WTC11 (cell line): Measurements from ENCODE around the gene RIPPLY2. TPM values are rescaled to one million over a fixed set of nuclear protein-coding genes. Genes with fewer than 3 reads are reported as not detected.

ENCODE experiments used
- ATAC-seq: fragments of 200-7000 bp; cut with Tn5 transposase; 2 replicates; pipeline ENCODE4 v1.10.0; 2021; ENCODE audit warnings: mild to moderate bottlenecking, moderate library complexity
- CTCF ChIA-PET: fragments of 300-600 bp; sonication (Branson Sonifier 250); formaldehyde crosslinking; loops from one replicate; lab custom pipeline; 2021; ENCODE audit warnings: antibody characterized with exemption; lab: Charles Lee
- POLR2A ChIA-PET: fragments of 350-600 bp; sonication (Branson Sonifier 250); formaldehyde crosslinking; loops from one replicate; lab custom pipeline; 2021; ENCODE audit warnings: antibody characterized with exemption; lab: Charles Lee
- DNase-seq: peaks from one replicate; pipeline ENCODE4 v3.0.0; 2021; ENCODE audit warnings: low spot score
- H3K27ac Mint-ChIP-seq: 2 replicates; pipeline ENCODE4 v1.8.0; 2021; ENCODE audit warnings: mixed read lengths
- H3K27me3 Mint-ChIP-seq: 2 replicates; pipeline ENCODE4 v1.8.0; 2021; ENCODE audit warnings: low read depth, mild to moderate bottlenecking, moderate library complexity, mixed read lengths
- H3K36me3 Mint-ChIP-seq: 2 replicates; pipeline ENCODE4 v1.8.0; 2021; ENCODE audit warnings: mixed read lengths
- H3K4me1 Mint-ChIP-seq: 2 replicates; pipeline ENCODE4 v1.8.0; 2022; ENCODE audit warnings: mixed read lengths
- H3K4me3 Mint-ChIP-seq: 2 replicates; pipeline ENCODE4 v1.8.0; 2021; ENCODE audit warnings: mild to moderate bottlenecking, moderate library complexity, mixed read lengths
- H3K9me3 Mint-ChIP-seq: 2 replicates; pipeline ENCODE4 v1.8.0; 2021; ENCODE audit warnings: mixed read lengths
- CREM ChIP-seq: sonication (generic); formaldehyde crosslinking; IDR thresholded peaks from 2 replicates; pipeline ENCODE4 v1.8.1; 2022; ENCODE audit warnings: mild to moderate bottlenecking, missing genetic modification reagents, moderate library complexity
- EMX1 ChIP-seq: fragments of 250-450 bp; sonication (Bioruptor Pico); IDR thresholded peaks from 2 replicates; pipeline ENCODE4 v1.8.0; 2021; ENCODE audit warnings: mild to moderate bottlenecking
- ESRRA ChIP-seq: sonication (generic); formaldehyde crosslinking; IDR thresholded peaks from 2 replicates; pipeline ENCODE4 v1.8.1; 2022; ENCODE audit warnings: mild to moderate bottlenecking, missing genetic modification reagents, borderline replicate concordance
- MYBL2 ChIP-seq: sonication (generic); formaldehyde crosslinking; IDR thresholded peaks from 2 replicates; pipeline ENCODE4 v1.8.1; 2023; ENCODE audit warnings: mild to moderate bottlenecking, moderate library complexity, missing genetic modification reagents
- OVOL2 ChIP-seq: fragments of 250-450 bp; sonication (Bioruptor Pico); IDR thresholded peaks from 2 replicates; pipeline ENCODE4 v1.9.0; 2021; ENCODE audit warnings: mild to moderate bottlenecking, borderline replicate concordance
- ZBTB21 ChIP-seq: sonication (generic); formaldehyde crosslinking; IDR thresholded peaks from 2 replicates; pipeline ENCODE4 v1.8.1; 2023; ENCODE audit warnings: mild to moderate bottlenecking, missing genetic modification reagents, borderline replicate concordance
- ZNF423 ChIP-seq: fragments of 250-450 bp; sonication (Bioruptor Pico); IDR thresholded peaks from 2 replicates; pipeline ENCODE4 v2.1.2; 2022; ENCODE audit warnings: mild to moderate bottlenecking, moderate library complexity
- ZNF671 ChIP-seq: fragments of 250-450 bp; sonication (Bioruptor Pico); IDR thresholded peaks from 2 replicates; pipeline ENCODE4 v1.8.0; 2021; ENCODE audit warnings: mild to moderate bottlenecking
- total RNA-seq: library from RNA; stranded (reverse); gene quantifications from 3 replicates; pipeline ENCODE4 v1.2.3, GENCODE V29; 2021
- TF ChIP-seq, protein P1 (sequence below): fragments of 200-600 bp; IDR thresholded peaks from 2 replicates; pipeline ENCODE4 v1.8.0; 2022; ENCODE audit warnings: antibody characterized with exemption
- TF ChIP-seq, protein P2 (sequence below): sonication (generic); formaldehyde crosslinking; IDR thresholded peaks from 2 replicates; pipeline ENCODE4 v1.8.0; 2023; ENCODE audit warnings: mild to moderate bottlenecking, missing genetic modification reagents
- TF ChIP-seq, protein P3 (sequence below): fragments of 250-450 bp; sonication (Bioruptor Pico); IDR thresholded peaks from 2 replicates; pipeline ENCODE4 v1.9.0; 2021; ENCODE audit warnings: mild to moderate bottlenecking
- TF ChIP-seq, protein P4 (sequence below): fragments of 250-450 bp; sonication (Bioruptor Pico); IDR thresholded peaks from 2 replicates; pipeline ENCODE4 v1.8.0; 2021; ENCODE audit warnings: mild to moderate bottlenecking
- TF ChIP-seq, protein P5 (sequence below): sonication (generic); formaldehyde crosslinking; IDR thresholded peaks from 2 replicates; pipeline ENCODE4 v1.8.1; 2023; ENCODE audit warnings: mild to moderate bottlenecking, missing genetic modification reagents

The RIPPLY2 gene
- total RNA-seq, 1 experiment from 2014 or later, result 0.66 TPM

DNA sequence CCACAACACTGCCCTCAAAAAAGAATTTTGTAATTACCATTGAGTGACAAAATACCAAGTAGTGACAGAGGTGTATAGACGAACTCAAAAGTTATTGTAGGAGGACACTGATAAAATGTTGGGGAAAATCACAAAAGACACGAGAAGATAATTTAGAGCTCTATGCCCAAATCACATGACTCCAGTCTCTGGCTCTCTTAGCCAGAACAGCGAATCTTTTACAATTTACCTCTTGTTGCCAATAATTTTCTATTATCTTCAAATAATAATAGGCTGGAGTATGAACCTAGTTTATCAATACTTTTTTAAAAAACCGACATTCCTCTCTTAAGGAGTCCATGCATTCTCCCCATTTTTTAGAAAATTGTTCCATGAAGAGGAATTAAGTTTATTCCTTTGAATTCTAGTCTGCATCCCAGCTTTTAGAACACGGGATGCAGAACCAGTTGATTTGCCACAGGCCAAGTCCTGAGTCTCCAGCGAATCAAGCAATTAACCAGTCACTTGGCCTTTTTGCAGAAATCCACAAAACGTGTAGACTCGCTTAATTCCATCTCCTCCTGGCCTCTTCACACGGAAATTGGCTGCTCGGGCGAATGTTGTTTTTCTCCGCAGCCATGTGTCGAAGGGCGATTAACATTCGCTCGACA is 507 bp upstream of the RIPPLY2 start:
- TF ChIP-seq, protein P1, sequence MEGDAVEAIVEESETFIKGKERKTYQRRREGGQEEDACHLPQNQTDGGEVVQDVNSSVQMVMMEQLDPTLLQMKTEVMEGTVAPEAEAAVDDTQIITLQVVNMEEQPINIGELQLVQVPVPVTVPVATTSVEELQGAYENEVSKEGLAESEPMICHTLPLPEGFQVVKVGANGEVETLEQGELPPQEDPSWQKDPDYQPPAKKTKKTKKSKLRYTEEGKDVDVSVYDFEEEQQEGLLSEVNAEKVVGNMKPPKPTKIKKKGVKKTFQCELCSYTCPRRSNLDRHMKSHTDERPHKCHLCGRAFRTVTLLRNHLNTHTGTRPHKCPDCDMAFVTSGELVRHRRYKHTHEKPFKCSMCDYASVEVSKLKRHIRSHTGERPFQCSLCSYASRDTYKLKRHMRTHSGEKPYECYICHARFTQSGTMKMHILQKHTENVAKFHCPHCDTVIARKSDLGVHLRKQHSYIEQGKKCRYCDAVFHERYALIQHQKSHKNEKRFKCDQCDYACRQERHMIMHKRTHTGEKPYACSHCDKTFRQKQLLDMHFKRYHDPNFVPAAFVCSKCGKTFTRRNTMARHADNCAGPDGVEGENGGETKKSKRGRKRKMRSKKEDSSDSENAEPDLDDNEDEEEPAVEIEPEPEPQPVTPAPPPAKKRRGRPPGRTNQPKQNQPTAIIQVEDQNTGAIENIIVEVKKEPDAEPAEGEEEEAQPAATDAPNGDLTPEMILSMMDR, result no peak
- TF ChIP-seq, protein P2, sequence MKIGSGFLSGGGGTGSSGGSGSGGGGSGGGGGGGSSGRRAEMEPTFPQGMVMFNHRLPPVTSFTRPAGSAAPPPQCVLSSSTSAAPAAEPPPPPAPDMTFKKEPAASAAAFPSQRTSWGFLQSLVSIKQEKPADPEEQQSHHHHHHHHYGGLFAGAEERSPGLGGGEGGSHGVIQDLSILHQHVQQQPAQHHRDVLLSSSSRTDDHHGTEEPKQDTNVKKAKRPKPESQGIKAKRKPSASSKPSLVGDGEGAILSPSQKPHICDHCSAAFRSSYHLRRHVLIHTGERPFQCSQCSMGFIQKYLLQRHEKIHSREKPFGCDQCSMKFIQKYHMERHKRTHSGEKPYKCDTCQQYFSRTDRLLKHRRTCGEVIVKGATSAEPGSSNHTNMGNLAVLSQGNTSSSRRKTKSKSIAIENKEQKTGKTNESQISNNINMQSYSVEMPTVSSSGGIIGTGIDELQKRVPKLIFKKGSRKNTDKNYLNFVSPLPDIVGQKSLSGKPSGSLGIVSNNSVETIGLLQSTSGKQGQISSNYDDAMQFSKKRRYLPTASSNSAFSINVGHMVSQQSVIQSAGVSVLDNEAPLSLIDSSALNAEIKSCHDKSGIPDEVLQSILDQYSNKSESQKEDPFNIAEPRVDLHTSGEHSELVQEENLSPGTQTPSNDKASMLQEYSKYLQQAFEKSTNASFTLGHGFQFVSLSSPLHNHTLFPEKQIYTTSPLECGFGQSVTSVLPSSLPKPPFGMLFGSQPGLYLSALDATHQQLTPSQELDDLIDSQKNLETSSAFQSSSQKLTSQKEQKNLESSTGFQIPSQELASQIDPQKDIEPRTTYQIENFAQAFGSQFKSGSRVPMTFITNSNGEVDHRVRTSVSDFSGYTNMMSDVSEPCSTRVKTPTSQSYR, result 0 out of 2 replicates have a peak, but pooled peaks have one; percentile 30
- TF ChIP-seq ESRRA (CRISPR knock-in tag) (no peak), OVOL2 (CRISPR knock-in tag) (no peak)
- H3K4me3 Mint-ChIP-seq, result peak overlapping the region; percentile 86
- CTCF ChIA-PET, result interaction anchor here (0.8 to 3.5 kb wide), 5 partner anchors 144 to 375 kb away, joined by 3 to 14 read pairs (median 4); partner anchors contain the start of genes CEP162 and SNAP91
- no peaks in the 10 kb centered on the region for H3K9me3 Mint-ChIP-seq
- H3K27me3 Mint-ChIP-seq, result peaks cover 57% of the 10 kb centered on the region
- peaks cover 25% of the 10 kb centered on the region for H3K4me1 Mint-ChIP-seq
- POLR2A ChIA-PET, result interaction anchor here (1.2 kb wide), 2 partner anchors 144 to 375 kb away, joined by 3 to 4 read pairs; partner anchors contain the start of gene SNAP91
- H3K27ac Mint-ChIP-seq, result no peak overlapping the region
- H3K36me3 Mint-ChIP-seq, result no peaks in the 10 kb centered on the region
- ATAC-seq, result no peak
- no peak for DNase-seq

DNA sequence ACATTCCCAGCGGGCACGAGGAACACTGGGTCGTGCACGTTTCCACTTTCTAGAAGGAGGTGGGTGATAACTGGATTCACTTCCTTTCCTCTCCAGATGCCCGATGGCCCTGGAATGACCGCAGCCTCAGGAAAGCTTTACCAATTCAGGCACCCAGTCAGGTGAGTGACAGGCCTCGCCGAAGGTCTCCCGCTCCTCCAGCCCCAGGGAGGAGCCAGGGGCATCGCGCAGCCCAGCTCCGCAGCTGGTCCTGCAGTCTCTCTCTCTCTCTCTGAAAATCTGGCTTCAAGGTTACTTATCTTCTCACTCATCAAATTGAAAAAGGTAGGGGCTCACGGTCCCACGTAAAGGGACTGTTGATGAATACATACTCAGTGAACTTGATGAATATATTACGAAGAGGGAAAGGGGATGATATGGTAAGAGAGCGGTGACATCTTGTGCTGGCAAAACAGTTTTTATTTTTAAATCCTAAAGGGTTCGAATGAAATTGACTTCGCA is 891 bp downstream of the RIPPLY2 start:
- POLR2A ChIA-PET, result interaction anchor here (1.2 kb wide), 2 partner anchors 145 to 374 kb away, joined by 3 to 4 read pairs; partner anchors contain the start of gene SNAP91
- H3K36me3 Mint-ChIP-seq, result no peaks in the 10 kb centered on the region
- H3K4me1 Mint-ChIP-seq, result peaks cover 28% of the 10 kb centered on the region
- H3K9me3 Mint-ChIP-seq, result no peaks in the 10 kb centered on the region
- peaks cover 57% of the 10 kb centered on the region for H3K27me3 Mint-ChIP-seq
- ATAC-seq (peak; percentile 78), DNase-seq (peak; percentile 46)
- TF ChIP-seq CREM (CRISPR knock-in tag), result 0 out of 2 replicates have a peak, but pooled peaks have one; percentile 35
- TF ChIP-seq EMX1 (CRISPR knock-in tag), result no peak
- 0 out of 2 replicates have a peak, but pooled peaks have one; percentile 10 for TF ChIP-seq ZNF423 (CRISPR knock-in tag)
- TF ChIP-seq ESRRA (CRISPR knock-in tag), result no peak
- TF ChIP-seq ZBTB21 (CRISPR knock-in tag), result no peak
- TF ChIP-seq, protein P3, sequence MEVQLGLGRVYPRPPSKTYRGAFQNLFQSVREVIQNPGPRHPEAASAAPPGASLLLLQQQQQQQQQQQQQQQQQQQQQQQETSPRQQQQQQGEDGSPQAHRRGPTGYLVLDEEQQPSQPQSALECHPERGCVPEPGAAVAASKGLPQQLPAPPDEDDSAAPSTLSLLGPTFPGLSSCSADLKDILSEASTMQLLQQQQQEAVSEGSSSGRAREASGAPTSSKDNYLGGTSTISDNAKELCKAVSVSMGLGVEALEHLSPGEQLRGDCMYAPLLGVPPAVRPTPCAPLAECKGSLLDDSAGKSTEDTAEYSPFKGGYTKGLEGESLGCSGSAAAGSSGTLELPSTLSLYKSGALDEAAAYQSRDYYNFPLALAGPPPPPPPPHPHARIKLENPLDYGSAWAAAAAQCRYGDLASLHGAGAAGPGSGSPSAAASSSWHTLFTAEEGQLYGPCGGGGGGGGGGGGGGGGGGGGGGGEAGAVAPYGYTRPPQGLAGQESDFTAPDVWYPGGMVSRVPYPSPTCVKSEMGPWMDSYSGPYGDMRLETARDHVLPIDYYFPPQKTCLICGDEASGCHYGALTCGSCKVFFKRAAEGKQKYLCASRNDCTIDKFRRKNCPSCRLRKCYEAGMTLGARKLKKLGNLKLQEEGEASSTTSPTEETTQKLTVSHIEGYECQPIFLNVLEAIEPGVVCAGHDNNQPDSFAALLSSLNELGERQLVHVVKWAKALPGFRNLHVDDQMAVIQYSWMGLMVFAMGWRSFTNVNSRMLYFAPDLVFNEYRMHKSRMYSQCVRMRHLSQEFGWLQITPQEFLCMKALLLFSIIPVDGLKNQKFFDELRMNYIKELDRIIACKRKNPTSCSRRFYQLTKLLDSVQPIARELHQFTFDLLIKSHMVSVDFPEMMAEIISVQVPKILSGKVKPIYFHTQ, result no peak
- CTCF ChIA-PET, result interaction anchor here (1.1 to 3.5 kb wide), 4 partner anchors 145 to 373 kb away, joined by 3 to 14 read pairs (median 4); partner anchors contain the start of genes CEP162 and SNAP91
- peak overlapping the region; percentile 86 for H3K4me3 Mint-ChIP-seq
- H3K27ac Mint-ChIP-seq, result no peak overlapping the region

DNA sequence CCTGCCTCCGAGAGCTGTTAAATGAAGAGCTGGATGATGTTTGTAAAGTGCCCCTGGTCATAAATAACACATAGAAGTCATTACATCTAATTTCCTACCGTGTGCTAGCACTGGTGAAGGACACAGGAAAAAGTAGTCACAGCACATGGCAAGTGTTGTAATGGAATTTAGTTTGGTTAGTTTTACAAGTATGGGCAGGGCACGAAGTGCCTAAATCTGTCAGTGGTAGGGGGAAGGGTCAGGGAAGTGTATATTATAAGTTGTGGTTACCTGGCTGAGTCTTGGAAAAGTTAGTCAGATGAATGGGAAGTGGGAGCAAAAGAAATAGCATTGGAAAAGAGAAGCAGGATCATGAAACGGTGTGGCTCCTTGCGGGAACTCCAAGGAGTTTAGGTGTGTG is 1.6 kb downstream of the RIPPLY2 start:
- CTCF ChIA-PET, result no interaction called here
- Mint-ChIP-seq H3K4me1 (peaks cover 26% of the 10 kb centered on the region), H3K27me3 (peaks cover 53% of the 10 kb centered on the region), H3K27ac (no peak overlapping the region), H3K9me3 (no peaks in the 10 kb centered on the region), H3K4me3 (peak overlapping the region; percentile 86; the same call in 1 of the 2 replicates), H3K36me3 (no peaks in the 10 kb centered on the region)
- no peak for DNase-seq
- ATAC-seq, result no peak
- POLR2A ChIA-PET, result no interaction called here
- TF ChIP-seq, protein P4, sequence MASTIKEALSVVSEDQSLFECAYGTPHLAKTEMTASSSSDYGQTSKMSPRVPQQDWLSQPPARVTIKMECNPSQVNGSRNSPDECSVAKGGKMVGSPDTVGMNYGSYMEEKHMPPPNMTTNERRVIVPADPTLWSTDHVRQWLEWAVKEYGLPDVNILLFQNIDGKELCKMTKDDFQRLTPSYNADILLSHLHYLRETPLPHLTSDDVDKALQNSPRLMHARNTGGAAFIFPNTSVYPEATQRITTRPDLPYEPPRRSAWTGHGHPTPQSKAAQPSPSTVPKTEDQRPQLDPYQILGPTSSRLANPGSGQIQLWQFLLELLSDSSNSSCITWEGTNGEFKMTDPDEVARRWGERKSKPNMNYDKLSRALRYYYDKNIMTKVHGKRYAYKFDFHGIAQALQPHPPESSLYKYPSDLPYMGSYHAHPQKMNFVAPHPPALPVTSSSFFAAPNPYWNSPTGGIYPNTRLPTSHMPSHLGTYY (CRISPR knock-in tag), result no peak
- TF ChIP-seq, protein P5, sequence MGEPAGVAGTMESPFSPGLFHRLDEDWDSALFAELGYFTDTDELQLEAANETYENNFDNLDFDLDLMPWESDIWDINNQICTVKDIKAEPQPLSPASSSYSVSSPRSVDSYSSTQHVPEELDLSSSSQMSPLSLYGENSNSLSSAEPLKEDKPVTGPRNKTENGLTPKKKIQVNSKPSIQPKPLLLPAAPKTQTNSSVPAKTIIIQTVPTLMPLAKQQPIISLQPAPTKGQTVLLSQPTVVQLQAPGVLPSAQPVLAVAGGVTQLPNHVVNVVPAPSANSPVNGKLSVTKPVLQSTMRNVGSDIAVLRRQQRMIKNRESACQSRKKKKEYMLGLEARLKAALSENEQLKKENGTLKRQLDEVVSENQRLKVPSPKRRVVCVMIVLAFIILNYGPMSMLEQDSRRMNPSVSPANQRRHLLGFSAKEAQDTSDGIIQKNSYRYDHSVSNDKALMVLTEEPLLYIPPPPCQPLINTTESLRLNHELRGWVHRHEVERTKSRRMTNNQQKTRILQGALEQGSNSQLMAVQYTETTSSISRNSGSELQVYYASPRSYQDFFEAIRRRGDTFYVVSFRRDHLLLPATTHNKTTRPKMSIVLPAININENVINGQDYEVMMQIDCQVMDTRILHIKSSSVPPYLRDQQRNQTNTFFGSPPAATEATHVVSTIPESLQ (CRISPR knock-in tag), result no peak
- TF ChIP-seq MYBL2 (CRISPR knock-in tag) (no peak), ZNF671 (CRISPR knock-in tag) (no peak)
- TF ChIP-seq, protein P1, result no peak
